GM12878 (cell line): ENCODE data around the gene ABCA2. TPM values are rescaled to one million over a fixed set of nuclear protein-coding genes. Genes with fewer than 3 reads are reported as not detected.

Source experiments
- ATAC-seq: fragments of 200-7000 bp; cut with Tn5 transposase; 3 replicates; pipeline ENCODE4 v1.9.1; 2020; ENCODE audit warnings: mild to moderate bottlenecking, moderate library complexity
- BruUV-seq: library from RNA; stranded (reverse); fragments of 400-500 nt; replicated peaks from 2 replicates; lab custom pipeline; 2021; lab: Mats Ljungman, UMichigan
- CTCF ChIA-PET: fragments of 300-600 bp; sonication (Branson Sonifier 250); formaldehyde crosslinking; extraction: SDS; loops from one replicate; lab custom pipeline; 2021; ENCODE audit warnings: inconsistent platforms; lab: Yijun Ruan, JAX
- POLR2A ChIA-PET: fragments of 350-600 bp; formaldehyde crosslinking; extraction: SDS; loops from one replicate; lab custom pipeline; 2021; ENCODE audit warnings: inconsistent platforms; lab: Charles Lee
- RAD21 ChIA-PET: fragments of 300-600 bp; sonication (Branson Sonifier 250); formaldehyde crosslinking; loops from one replicate; lab custom pipeline; 2023; ENCODE audit warnings: antibody characterized with exemption; ENCODE audit not compliant: unreplicated experiment; lab: Charles Lee
- SMC1A ChIA-PET: fragments of 300-600 bp; sonication (Branson Sonifier 250); formaldehyde crosslinking; loops from one replicate; lab custom pipeline; 2023; ENCODE audit not compliant: unreplicated experiment, uncharacterized antibody; lab: Charles Lee
- DNase-seq: peaks from one replicate; pipeline ENCODE4 v3.0.0-alpha.2; 2011; ENCODE audit warnings: low read depth, low spot score
- FAIRE-seq: peaks from 3 replicates; lab custom pipeline; 2011; peaks lifted over from hg19 to GRCh38; lab: Jason Lieb, UNC
- H2AFZ ChIP-seq: 2 replicates; pipeline ENCODE4 v1.6.0; 2011; ENCODE audit warnings: low read depth, low read length, control low read depth; ENCODE audit not compliant: control insufficient read depth
- H3K27ac ChIP-seq: 2 replicates; pipeline ENCODE4 v1.5.1; 2011; ENCODE audit warnings: control low read depth; ENCODE audit not compliant: control insufficient read depth, insufficient read depth
- H3K27me3 ChIP-seq, 2 experiments: replicated peaks in 1 of 2; 2 replicates each; pipeline versions ENCODE4 v1.6.0 to v1.6.1; 2011; ENCODE audit warnings: low read length in 1 of 2; ENCODE audit not compliant: control insufficient read depth in 2 of 2, insufficient read depth in 2 of 2
- H3K36me3 ChIP-seq, 2 experiments: 2 replicates each; pipeline ENCODE4 v1.5.1; 2011; ENCODE audit warnings: low read length in 1 of 2; ENCODE audit not compliant: control insufficient read depth in 2 of 2, insufficient read depth in 2 of 2
- H3K4me1 ChIP-seq: 2 replicates; pipeline ENCODE4 v1.6.1; 2011; ENCODE audit warnings: mild to moderate bottlenecking, low read length, moderate library complexity, mixed read lengths; ENCODE audit not compliant: control insufficient read depth, insufficient read depth
- H3K4me2 ChIP-seq: 2 replicates; pipeline ENCODE4 v1.6.0; 2011; ENCODE audit warnings: control low read depth; ENCODE audit not compliant: control insufficient read depth, insufficient read depth
- H3K4me3 ChIP-seq: fragments of 200-600 bp; sonication (generic); 2 replicates; pipeline ENCODE4 v1.5.1; 2016
- H3K79me2 ChIP-seq: 2 replicates; pipeline ENCODE4 v1.6.0; 2011; ENCODE audit warnings: low read length; ENCODE audit not compliant: control insufficient read depth, insufficient read depth
- H3K9ac ChIP-seq: 2 replicates; pipeline ENCODE4 v1.8.0; 2011; ENCODE audit warnings: low read length, control low read depth, mixed read lengths; ENCODE audit not compliant: control insufficient read depth, insufficient read depth
- H3K9me3 ChIP-seq: replicated peaks from 3 replicates; pipeline ENCODE4 v1.5.1; 2011; ENCODE audit warnings: mild to moderate bottlenecking, low read length; ENCODE audit not compliant: control insufficient read depth, insufficient read depth
- H4K20me1 ChIP-seq: 2 replicates; pipeline ENCODE4 v1.6.0; 2011; ENCODE audit not compliant: control insufficient read depth, insufficient read depth
- BCL11A ChIP-seq: IDR thresholded peaks from 2 replicates; pipeline ENCODE4 v1.6.1; 2011; ENCODE audit warnings: low read depth, low read length
- BHLHE40 ChIP-seq, 2 experiments: fragments of 450-650 bp in 1 of 2; IDR thresholded peaks; 2 replicates each; pipeline ENCODE4 v1.6.1; 2011 to 2017; ENCODE audit warnings: low read depth in 2 of 2, borderline replicate concordance in 1 of 2, improper control_type of control experiment in 1 of 2, low read length in 1 of 2, mild to moderate bottlenecking in 1 of 2
- BMI1 ChIP-seq: fragments of 450-650 bp; IDR thresholded peaks from 2 replicates; pipeline ENCODE4 v1.6.1; 2016; ENCODE audit warnings: mild to moderate bottlenecking, moderate library complexity, borderline replicate concordance
- NFYA ChIP-seq: IDR thresholded peaks from 2 replicates; pipeline ENCODE4 v1.6.1; 2011; ENCODE audit warnings: low read depth, mild to moderate bottlenecking, low read length, improper control_type of control experiment, borderline replicate concordance
- NR2F1 ChIP-seq: fragments of 450-650 bp; conservative IDR thresholded peaks from 2 replicates; pipeline ENCODE4 v1.6.1; 2017; ENCODE audit warnings: mild to moderate bottlenecking
- POLR2AphosphoS5 ChIP-seq: IDR thresholded peaks from 2 replicates; pipeline ENCODE4 v1.6.1; 2011; ENCODE audit warnings: mild to moderate bottlenecking, low read length, inconsistent platforms
- RB1 ChIP-seq: fragments of 450-650 bp; formaldehyde crosslinking; IDR thresholded peaks from 2 replicates; pipeline ENCODE4 v1.6.1; 2017; ENCODE audit warnings: mild to moderate bottlenecking, borderline replicate concordance
- WGBS: methylation state at CpG from one replicate; pipeline ENCODE4 v1.1.6; 2016; ENCODE audit warnings: low lambda C conversion rate; ENCODE audit not compliant: insufficient replicate concordance, insufficient coverage; ENCODE audit errors: missing lambda C conversion rate; 5-methylcytosine and 5-hydroxymethylcytosine counted together
- in situ Hi-C: fragments of 300-500 bp; cut with MboI; formaldehyde crosslinking; loops from 9 replicates; pipeline ENCODE4 v1.14.3; 2018; ENCODE audit warnings: mixed read lengths
- intact Hi-C: fragments of 100-400 bp; cut with micrococcal nuclease; formaldehyde crosslinking; loops from one replicate; pipeline ENCODE4 v1.14.2; 2022; ENCODE audit not compliant: unreplicated experiment
- polyA plus RNA-seq, 11 experiments: library from polyadenylated mRNA; depleted of rRNA in 4 of 11; unstranded in 6 of 11; stranded (reverse) in 5 of 11; fragments of >200 nt; fragmentation: Nextera tagmentation in 4 of 11; fragmentation: Illumina TruSeq in 1 of 11; extraction: Ambion mirVana in 4 of 11; extraction: Trizol in 1 of 11; gene quantifications; 1 replicate in 1 of 11; 2 replicates in 10 of 11; pipeline versions ENCODE4 v1.2.1 to v1.2.3, GENCODE V29; 2011 to 2016; ENCODE audit warnings: inconsistent platforms in 2 of 11, missing spikeins in 2 of 11, low read depth in 1 of 11
- total RNA-seq, 4 experiments: library from RNA; depleted of rRNA in 3 of 4; stranded (reverse); fragments of >200 nt in 3 of 4; fragmentation: Illumina TruSeq in 1 of 4; extraction: Trizol in 1 of 4; gene quantifications; 2 replicates each; pipeline versions ENCODE4 v1.2.1 to v1.2.3, GENCODE V29; 2013 to 2021
- TF ChIP-seq, protein P1 (sequence below): fragments of 150-350 bp; IDR thresholded peaks from 2 replicates; pipeline ENCODE4 v1.6.1; 2014; ENCODE audit warnings: mild to moderate bottlenecking, low read depth, low read length
- TF ChIP-seq, protein P2 (sequence below): fragments of 450-650 bp; IDR thresholded peaks from 2 replicates; pipeline ENCODE4 v1.6.1; 2017; ENCODE audit warnings: mild to moderate bottlenecking, moderate library complexity

Gene ABCA2
- total and polyA plus RNA-seq, 10 of the 15 experiments (the other 5 are each of a cell fraction or from before 2014, with no cell fraction given), result 0.13 to 2.6 (median 0.71) TPM; not detected in 2

DNA sequence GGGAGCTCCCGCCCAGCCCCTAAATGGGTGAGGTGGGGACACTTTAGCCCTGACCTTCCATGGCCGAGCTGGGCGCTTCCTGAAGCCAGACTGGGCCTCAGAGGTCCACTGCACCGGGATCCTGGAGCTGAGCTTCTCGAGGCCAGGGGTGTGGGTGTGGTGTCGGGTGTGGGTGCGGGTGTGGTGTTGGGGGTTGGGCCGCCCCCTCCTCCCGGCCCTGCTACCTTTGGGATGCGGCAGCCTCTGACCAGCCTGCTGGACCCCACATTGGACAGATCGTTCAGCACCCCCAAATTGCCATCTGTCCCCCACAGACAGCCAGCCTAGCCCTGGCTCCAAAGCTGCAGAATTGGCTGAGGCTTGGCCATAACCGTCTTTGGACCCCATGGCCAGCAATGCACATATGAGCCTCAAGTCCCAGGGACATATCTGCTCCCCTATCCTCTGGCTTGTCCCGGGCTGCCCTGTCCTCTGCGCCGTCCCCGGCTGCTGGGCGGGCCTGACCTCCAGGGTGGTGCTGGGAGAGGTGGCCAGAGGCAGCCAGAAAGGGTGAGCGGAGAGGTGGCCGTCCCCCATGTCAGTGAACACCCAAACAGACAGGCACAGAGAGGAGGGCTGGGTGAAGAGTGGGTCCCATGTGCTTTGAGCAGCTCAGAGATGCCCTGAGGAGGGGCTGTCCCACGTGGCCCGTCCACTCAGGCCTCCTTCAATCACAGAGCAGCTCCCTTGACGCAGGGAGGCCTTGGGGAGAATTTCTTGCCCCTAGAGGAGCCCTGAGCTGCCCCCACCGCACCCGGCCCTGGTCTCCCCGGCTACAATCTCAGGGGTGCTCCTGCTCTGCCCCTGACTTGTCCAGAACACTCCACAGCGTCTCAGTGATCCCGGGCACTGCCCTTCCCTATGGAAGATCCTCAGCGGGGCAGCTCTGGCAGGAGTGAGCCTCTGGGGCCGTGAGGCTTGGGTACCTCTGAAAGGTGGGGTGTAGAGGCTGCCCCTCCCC is 54.1 kb downstream of the ABCA2 start:
- Histone ChIP-seq H3K27ac (no peak overlapping the region), H3K4me3 (no peak overlapping the region), H3K36me3 (no peaks in the 10 kb centered on the region), H3K9me3 (no peaks in the 10 kb centered on the region), H4K20me1 (no peaks in the 10 kb centered on the region), H2AFZ (no peak overlapping the region), H3K9ac (no peak overlapping the region), H3K27me3 (no peaks in the 10 kb centered on the region; a peak in 2 of 4 replicates), H3K79me2 (no peaks in the 10 kb centered on the region), H3K4me1 (no peaks in the 10 kb centered on the region), H3K4me2 (no peak overlapping the region)
- POLR2A ChIA-PET, result no interaction called here
- SMC1A ChIA-PET, result no interaction called here
- ATAC-seq (no peak), FAIRE-seq (no peak), DNase-seq (no peak)
- CTCF ChIA-PET, result interaction anchor here (2.9 kb wide), 1 partner anchor 61 kb away, joined by 11 read pairs; no protein-coding TSS in a partner anchor
- in situ Hi-C loops, result no loop called here
- 27% methylated on average over 28 of the region's 29 CpGs for WGBS
- TF ChIP-seq, protein P1, sequence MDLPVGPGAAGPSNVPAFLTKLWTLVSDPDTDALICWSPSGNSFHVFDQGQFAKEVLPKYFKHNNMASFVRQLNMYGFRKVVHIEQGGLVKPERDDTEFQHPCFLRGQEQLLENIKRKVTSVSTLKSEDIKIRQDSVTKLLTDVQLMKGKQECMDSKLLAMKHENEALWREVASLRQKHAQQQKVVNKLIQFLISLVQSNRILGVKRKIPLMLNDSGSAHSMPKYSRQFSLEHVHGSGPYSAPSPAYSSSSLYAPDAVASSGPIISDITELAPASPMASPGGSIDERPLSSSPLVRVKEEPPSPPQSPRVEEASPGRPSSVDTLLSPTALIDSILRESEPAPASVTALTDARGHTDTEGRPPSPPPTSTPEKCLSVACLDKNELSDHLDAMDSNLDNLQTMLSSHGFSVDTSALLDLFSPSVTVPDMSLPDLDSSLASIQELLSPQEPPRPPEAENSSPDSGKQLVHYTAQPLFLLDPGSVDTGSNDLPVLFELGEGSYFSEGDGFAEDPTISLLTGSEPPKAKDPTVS, result no peak
- no TSS peak for BruUV-seq
- intact Hi-C loops, result no loop called here
- RAD21 ChIA-PET, result interaction anchor here (0.8 kb wide), 1 partner anchor 61 kb away, joined by 3 read pairs; no protein-coding TSS in a partner anchor

DNA sequence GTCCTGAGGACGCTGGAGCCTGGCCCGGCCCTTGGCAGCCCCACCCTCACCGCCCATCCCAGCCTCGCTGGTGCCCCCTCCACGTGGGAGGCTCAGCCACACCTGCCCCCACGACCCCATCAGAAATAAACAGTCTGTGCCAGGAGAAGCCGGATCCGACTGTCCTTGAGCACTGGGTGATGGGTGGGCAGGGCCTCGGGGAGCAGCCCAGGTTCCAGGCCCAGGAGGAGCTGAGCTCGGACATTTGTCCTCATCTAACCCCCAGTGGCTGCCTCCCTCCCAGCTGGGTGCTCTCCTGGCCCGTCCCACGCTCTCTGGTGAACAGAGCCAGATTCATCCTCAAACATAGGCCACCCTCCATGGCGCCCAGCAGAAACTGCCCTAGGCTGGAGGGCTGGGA is 55.3 kb downstream of the ABCA2 start:
- 17% methylated on average over 13 of the region's 13 CpGs for WGBS
- H3K9ac ChIP-seq, result no peak overlapping the region
- ChIA-PET POLR2A (no interaction called here), SMC1A (no interaction called here), CTCF (no interaction called here), RAD21 (no interaction called here)
- intact Hi-C loops, result no loop called here
- ATAC-seq (no peak), DNase-seq (no peak), FAIRE-seq (no peak)
- H3K36me3 ChIP-seq, result no peaks in the 10 kb centered on the region
- no TSS peak for BruUV-seq
- H3K9me3 ChIP-seq, result no peaks in the 10 kb centered on the region
- no peaks in the 10 kb centered on the region for H3K4me1 ChIP-seq
- H3K27me3 ChIP-seq, result no peaks in the 10 kb centered on the region; a peak in 2 of 4 replicates
- H3K4me3 ChIP-seq, result no peak overlapping the region
- in situ Hi-C loops, result no loop called here
- H3K79me2 ChIP-seq, result no peaks in the 10 kb centered on the region
- H4K20me1 ChIP-seq, result no peaks in the 10 kb centered on the region
- no peak overlapping the region for H3K27ac ChIP-seq
- H3K4me2 ChIP-seq, result no peak overlapping the region
- H2AFZ ChIP-seq, result no peak overlapping the region
- TF ChIP-seq, protein P2, sequence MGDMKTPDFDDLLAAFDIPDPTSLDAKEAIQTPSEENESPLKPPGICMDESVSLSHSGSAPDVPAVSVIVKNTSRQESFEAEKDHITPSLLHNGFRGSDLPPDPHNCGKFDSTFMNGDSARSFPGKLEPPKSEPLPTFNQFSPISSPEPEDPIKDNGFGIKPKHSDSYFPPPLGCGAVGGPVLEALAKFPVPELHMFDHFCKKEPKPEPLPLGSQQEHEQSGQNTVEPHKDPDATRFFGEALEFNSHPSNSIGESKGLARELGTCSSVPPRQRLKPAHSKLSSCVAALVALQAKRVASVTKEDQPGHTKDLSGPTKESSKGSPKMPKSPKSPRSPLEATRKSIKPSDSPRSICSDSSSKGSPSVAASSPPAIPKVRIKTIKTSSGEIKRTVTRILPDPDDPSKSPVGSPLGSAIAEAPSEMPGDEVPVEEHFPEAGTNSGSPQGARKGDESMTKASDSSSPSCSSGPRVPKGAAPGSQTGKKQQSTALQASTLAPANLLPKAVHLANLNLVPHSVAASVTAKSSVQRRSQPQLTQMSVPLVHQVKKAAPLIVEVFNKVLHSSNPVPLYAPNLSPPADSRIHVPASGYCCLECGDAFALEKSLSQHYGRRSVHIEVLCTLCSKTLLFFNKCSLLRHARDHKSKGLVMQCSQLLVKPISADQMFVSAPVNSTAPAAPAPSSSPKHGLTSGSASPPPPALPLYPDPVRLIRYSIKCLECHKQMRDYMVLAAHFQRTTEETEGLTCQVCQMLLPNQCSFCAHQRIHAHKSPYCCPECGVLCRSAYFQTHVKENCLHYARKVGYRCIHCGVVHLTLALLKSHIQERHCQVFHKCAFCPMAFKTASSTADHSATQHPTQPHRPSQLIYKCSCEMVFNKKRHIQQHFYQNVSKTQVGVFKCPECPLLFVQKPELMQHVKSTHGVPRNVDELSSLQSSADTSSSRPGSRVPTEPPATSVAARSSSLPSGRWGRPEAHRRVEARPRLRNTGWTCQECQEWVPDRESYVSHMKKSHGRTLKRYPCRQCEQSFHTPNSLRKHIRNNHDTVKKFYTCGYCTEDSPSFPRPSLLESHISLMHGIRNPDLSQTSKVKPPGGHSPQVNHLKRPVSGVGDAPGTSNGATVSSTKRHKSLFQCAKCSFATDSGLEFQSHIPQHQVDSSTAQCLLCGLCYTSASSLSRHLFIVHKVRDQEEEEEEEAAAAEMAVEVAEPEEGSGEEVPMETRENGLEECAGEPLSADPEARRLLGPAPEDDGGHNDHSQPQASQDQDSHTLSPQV, result no peak
- TF ChIP-seq POLR2AphosphoS5, result no peak
- TF ChIP-seq BHLHE40 (IDR thresholded peaks at IDR 0.05; ENCODE audit: borderline replicate concordance in 1 of 2, low read depth in 2 of 2, low read length in 1 of 2), result no peak
- TF ChIP-seq BCL11A, result no peak
- TF ChIP-seq NFYA, result no peak
- TF ChIP-seq BMI1, result no peak
- TF ChIP-seq NR2F1, result no peak
- no peak for TF ChIP-seq RB1
